Skeletal muscle cell (primary cell): ENCODE data around the gene LTBP2.

Source experiments
- DNase-seq: peaks from one replicate; pipeline ENCODE4 v3.0.0-alpha.2; 2010; ENCODE audit warnings: low read depth
- H3K4me3 ChIP-seq: 2 replicates; pipeline ENCODE4 v1.5.1; 2011; ENCODE audit warnings: low read depth, mild to moderate bottlenecking, control low read depth, low read length, moderate library complexity

Gene LTBP2

DNA sequence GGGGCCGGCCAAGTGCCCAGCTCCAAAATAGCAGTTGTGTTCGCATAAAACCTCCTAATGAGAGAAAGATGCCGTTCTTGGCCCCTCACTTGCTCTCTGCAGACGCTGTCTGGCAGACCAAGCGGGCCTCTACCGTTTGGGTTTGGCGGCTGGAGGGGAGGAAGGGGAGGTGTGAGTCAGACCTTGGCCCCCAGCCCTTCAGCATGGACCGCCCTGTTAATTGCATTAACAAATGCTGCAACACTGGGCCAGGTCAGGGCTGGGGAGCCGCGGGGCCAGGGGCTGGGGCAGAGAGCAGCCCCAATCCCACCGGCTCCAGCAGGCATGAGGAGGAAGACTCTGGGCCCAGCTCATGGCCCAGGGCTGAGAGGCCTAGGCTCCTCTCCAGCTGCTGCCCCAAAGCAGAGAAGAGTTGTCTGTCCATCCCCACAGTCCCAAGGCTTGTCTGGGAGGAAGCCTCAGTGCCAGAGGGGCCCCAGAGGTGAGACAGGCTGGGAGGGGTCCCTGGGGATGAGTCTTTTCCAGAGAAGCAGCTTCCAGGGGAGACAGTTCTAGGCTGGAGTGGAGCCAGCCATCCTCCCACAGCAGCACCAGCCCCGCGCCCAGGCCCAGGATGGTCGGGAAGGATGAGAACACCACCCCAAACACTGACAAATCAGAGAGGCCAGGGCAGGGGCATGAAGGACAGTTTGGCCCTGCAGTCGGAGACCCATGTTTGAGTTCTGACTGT is 16.9 kb downstream of the LTBP2 start:
- no peak for DNase-seq

DNA sequence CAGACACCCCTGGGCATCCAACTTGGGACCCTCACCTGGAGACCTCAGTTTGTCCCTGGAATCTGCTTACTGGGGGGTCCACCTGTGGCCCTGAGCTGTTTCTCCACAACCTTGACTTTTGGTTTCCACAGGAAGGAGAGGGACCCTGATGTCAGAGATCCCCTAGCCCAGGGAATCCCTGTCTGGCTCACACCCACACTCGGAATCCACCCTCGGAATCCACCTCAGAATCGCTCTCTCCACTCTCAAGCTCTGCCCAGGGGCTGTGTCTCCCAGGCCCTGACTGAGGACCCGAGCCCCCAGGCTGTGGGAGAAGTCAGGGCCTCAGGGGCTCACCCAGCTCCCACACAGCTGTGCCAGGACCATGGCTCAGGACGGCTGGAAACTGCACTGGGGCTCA is 17.4 kb downstream of the LTBP2 start:
- DNase-seq: no peak
- no peak overlapping the region for H3K4me3 ChIP-seq

More for the DNA sequence above, 16.9 kb downstream of the LTBP2 start:
- H3K4me3 ChIP-seq: no peak overlapping the region

DNA sequence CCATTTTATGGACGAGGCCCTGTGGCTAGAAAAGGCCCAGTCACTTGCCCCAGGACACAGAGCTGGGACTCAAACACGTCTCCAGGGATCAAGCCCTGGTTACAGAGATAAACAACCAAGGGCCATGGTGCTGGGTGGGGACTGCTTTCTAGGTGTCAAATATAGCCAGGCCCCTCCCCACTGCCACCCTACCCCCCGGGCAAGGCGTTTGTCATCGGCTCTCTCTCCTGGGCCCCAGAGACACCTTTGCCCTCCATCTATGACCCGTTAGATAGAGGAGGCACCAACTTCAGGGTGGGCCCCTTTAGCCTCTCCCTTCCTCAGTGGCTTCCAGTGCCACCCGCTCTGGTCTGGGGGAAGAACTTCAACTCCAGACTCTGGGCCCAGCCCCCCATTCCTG is 18.0 kb downstream of the LTBP2 start:
- DNase-seq: no peak
- no peak overlapping the region for H3K4me3 ChIP-seq

DNA sequence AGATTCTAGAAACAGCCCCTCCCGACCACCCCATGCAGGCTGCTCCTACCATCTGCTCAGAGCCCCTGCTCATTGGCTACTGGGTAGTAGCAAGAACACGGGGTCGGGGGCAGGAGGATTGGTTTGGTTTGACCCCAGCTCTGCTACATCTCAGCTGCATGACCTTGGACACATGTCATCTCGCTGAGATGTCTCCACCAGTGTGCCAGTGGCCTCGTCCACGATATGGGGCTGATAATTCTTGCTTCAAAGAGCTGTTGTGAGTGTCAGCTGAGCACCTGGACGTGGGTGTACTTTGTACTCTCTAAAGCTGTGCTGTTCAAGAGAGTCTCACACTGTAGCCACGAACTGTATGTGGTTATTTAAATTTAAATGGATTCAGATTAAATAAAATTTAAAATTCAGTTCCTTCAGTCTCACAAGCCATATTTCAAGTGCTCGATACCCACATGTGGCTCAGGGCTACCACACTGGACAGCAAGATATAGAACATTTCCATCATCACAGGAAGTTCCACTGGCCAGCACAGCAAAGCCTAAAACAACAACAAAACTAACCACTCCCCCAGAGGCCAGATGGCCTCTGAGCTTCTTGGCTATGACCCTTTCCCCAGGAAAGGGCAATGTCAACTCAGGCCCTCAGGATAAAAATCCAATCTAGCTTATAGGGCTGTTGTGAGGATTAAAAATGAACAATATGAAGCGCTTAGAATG is 18.6 kb downstream of the LTBP2 start:
- no peak overlapping the region for H3K4me3 ChIP-seq
- DNase-seq: no peak

DNA sequence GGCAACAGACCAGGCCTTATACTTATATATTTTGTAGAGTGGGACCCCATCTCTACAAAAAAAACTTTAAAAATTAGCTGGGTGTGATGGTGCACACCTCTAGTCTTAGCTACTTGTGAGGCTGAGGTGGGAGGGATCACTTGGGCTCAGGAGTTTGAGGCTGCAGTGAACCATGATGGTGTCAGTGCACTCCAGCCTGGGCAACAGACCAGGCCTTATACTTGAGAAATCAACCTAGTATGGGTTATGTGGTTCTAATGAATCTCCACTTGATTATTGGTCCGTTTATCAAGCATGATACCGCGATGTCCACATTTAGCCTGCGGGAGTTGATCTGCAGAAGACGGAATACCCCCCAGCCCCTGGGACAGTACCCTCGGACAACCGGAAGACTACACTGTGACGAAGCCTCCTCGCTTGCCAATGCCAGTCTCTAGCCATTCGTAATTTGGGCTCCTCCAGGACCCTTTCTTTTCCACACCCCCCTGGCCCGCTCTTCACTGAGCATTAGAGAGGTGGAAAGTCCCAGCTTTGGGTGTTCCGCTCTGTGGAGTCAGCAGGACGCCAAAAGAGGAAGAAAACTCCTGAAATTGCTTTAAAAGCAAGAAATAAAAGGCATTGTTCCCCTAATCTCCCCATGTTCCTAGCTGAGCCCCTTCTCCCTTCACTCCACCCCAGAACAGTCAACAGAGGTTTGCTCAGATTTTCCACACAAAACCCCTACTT is 19.4 kb downstream of the LTBP2 start:
- DNase-seq: no peak
- H3K4me3 ChIP-seq: no peak overlapping the region

DNA sequence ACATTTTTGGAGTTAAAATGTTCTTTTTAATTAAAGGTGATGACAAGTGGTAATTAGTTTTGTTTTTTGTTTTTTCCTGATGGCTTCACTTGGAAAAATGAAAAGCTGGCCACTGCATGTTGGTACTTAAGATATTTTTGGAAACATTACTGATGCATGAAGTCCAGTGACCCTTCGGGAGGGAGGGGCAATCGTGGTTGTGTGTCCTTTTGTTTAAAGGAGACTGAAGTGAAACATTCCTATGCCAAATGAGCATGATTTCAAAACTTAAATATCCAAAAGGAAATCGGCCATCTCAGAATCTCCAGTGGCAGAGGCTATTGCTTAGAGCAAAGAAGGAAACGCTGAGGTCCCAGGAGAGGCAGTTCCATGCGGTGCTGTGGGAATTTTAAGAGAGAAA is 20.1 kb downstream of the LTBP2 start:
- H3K4me3 ChIP-seq: no peak overlapping the region
- no peak for DNase-seq

DNA sequence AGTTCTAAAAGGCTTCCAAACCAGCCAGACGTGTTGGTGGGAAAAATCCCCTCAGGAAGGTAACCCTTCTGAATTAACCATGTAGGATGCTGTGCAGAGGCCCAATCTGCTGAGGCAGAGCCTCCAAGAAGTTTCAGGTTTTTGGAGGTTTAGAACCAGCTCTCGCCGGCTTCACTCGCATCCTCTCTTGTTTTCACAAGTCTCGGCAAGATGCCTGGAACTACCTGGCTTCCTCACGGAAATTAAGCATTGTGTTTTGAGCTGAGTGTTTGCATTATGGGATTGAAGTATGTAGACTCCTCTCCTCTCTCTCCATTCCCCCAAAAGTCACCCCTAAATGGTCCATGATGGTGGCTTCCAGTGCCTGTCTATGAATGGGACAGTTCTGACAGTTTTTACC is 20.6 kb downstream of the LTBP2 start:
- H3K4me3 ChIP-seq: no peak overlapping the region
- DNase-seq: no peak

DNA sequence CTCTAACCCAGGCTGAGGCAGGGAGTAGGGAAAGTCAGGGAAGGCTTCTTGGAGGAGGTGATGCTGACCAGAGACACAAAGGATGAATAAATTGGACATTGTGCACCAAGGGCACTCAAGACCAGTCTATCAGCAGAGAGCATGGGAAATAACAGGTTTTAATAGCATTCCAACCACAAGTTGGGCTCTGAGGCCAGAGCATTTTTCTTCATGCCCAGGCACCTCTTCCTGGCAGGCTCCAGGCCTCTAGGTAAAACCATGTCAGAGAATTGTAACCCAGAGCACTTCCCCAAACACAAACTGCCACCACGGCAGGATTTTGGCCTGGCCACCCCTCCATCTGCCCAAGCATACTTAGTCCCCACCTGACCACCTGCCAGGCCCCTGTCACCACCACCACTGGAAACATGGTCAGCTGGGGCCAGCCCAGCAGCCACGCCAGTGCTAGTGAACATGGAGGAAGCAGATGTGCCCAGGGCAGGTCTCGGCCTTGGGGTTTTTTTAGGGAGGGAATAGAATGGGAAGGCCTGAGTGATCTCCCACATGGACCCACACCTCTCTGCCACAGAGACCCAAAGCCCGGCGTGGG is 22.7 kb downstream of the LTBP2 start:
- no peak overlapping the region for H3K4me3 ChIP-seq

DNA sequence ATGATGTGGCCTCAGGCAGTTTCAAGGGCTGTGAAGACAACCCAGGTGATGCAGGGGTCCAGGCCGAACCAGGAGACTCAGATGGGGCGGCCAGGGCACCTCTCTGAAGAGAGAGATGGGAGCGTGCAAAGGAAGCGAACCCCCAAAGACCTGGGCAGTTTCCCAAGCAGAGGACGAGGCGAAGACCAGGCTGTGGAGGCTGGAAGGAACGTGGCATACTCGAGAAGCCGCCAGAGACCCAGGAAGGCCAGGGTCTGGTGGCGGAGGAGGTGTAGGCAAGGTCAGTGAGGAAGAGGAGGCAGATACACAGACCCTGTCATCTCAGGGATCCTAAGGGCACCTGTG is 24.7 kb downstream of the LTBP2 start:
- no peak for DNase-seq
- H3K4me3 ChIP-seq: no peak overlapping the region

More for the DNA sequence above, 22.7 kb downstream of the LTBP2 start:
- no peak for DNase-seq

DNA sequence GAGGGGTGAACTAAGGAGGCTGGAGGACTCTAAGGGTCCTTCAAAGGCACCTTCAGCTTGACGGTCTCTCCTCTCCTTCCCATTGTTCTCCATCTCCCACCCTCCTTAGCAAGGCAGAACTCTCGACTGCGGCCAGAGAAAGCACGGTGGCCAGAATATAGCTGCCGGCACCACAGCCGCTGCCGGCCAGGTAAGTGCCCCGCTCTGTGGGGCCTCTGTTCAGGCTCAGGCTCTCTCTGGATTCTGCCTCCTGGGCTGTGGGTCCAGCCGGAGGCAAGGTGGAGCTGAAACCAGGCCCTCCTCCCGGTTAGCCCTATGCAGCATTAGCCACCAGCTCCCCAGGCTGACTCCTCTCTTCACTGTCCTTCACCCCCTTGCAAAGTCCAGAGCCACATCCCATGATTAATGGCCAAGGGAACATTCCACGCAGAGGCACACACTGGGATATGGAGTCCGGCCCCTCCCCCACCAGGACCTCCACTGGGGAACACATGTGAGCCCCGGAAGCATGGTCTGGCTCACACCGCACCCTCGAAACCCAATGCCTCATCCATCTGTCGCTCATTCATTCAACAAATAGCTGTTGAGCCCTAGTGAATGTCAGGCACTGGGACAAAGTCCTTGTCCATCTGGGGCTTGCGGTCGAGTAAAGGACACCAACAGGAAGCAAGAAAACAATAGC is 25.2 kb downstream of the LTBP2 start:
- DNase-seq: no peak
- H3K4me3 ChIP-seq: no peak overlapping the region

DNA sequence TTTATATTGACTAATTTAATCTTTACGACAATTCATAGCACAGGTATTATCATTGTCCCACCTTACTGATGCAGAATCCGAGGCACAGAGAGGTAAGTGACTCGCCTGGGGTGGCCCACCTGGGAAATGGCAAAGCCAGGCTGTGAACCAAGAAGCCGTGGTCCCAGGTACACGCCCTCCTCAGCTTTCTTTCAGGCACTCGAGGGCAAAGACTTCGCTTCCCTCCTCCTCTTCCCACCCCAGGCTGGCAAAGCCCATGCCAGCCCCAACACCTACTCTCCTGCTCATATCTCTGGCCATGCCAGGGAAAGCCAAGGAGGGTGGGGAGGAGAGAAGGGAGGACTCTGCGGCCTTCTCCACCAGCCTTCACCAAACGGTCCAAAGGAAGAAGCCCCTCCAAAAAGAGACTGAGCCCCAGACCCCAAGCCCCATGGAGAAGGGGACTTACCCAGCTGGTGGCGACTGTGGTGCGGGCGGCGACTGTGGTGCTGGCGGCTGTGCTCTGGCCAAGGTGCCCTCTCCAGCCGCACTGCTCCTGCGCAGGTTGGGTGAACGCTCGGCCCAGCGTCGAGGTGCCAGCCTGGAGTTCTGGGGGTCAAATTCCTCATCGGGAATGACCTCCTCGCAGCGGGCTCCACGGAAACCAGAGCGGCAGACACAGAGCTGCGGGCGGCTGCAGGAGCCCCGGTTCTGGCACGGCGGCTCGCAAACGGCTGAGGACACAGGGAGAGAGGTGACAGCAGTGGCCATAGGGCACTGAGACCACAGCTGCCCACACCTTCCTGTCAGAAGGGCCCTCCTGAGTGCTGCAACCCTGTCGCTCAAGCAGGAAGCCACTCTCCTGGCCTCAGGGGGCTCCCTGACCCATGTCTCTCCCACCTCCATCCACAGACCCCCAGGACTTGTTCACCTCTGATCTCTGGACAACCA is 26.4 kb downstream of the LTBP2 start:
- DNase-seq: no peak
- no peak overlapping the region for H3K4me3 ChIP-seq

DNA sequence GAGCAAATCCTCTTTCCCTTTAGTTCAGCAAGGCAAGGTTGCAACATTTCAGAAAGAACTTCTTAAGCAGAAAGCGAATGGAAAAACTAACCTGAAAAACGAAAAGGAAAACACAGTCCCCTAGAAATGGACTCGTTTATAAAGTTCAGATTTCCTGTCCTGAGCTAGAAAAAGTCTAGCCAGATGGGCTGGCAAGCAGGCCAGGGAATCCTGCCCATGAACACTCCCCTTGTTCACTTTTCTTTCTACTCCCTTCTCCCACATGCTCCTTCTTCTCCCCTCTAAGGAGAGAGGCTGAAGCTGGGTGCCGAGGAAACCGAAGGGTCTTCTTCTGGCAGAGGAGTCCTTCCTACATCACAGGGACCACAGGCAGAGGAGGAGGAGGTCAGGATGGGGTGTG is 27.1 kb downstream of the LTBP2 start:
- DNase-seq: no peak
- H3K4me3 ChIP-seq: no peak overlapping the region

DNA sequence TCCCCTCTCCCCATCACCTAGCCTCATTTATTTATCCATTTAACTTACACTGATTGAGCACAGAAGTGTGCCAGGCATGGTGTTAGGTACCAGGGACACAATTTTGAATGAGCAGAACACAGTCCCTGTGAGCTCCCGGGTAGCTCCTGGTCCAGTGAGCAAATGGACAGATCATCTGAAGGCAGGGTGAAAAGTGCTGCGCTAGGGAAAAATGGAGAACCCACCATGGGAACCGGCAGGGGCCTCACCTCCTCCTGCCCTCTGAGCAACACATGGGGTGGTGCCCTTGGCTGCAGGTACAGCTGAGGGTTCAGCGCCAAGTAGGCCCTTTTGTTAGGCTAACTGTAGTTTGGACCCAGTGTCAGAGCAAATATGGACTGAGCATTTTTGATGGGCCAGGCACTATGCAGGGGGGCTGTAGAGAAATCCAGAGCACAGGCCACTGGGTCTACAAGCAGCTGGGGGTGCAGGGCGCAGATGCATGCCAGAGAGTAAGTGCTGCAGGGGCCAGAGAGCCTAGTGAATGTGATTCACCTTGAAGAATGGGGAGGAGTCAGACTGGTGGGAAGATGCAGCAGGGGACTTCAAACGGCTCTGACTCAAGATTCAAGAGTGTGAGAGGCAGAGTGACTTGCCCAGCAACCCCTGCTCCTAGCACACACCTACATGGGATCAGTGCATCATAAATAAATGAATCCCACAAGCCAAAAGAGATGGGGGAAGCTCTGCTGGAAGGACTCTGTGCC is 28.2 kb downstream of the LTBP2 start:
- no peak overlapping the region for H3K4me3 ChIP-seq
- DNase-seq: no peak

DNA sequence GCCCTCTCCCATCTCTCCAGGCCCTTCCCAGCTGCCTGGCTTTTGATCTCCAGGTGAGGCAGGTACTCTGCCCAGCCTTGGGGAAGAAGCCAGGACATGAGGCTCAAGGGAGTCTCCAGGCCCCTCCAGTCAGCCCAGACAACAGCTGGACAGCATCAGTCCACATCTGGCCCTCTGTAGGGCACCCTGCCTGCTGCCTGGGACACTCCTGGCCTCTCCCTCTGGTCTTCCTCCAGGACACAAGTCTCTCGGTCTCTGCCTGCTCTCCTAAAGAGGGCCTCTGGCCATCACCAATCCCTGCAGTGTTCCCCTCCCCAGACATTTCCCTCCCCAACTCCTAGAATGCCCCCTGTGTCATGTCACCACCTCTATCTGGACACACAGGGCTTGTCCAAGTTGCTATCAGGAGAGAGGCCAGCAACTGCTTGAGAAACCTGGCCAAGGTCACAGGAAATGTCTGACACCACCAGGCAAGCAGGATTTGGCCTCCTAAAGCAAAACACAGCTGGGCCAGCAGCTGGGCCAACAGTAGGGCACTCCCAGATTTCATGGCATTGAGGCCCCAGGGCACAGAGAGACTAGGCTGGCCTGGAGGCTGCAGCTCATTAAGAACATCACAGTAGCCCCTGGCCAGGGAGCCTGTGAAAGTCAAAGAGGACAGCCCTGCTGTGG is 29.0 kb downstream of the LTBP2 start:
- no peak for DNase-seq

DNA sequence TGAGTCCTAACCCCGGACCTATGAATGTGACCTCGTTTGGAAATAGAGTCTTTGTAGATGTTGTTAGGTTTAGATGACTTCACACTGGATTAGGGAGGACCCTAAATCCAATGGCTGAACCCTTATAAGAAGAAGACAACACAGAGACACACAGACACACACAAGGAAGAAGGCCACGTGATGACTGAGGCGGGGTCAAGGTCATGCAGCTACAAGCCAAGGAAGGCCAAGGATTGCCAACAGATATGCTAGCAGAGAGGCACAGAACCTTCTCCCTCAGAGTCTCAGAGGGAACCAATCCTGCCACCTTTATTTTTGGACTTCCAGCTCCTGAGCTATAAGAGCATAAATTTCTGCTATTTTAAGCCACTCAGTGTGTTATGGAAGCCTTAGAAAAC is 31.8 kb downstream of the LTBP2 start:
- no peak overlapping the region for H3K4me3 ChIP-seq
- no peak for DNase-seq

More for the DNA sequence above, 29.0 kb downstream of the LTBP2 start:
- H3K4me3 ChIP-seq: no peak overlapping the region

DNA sequence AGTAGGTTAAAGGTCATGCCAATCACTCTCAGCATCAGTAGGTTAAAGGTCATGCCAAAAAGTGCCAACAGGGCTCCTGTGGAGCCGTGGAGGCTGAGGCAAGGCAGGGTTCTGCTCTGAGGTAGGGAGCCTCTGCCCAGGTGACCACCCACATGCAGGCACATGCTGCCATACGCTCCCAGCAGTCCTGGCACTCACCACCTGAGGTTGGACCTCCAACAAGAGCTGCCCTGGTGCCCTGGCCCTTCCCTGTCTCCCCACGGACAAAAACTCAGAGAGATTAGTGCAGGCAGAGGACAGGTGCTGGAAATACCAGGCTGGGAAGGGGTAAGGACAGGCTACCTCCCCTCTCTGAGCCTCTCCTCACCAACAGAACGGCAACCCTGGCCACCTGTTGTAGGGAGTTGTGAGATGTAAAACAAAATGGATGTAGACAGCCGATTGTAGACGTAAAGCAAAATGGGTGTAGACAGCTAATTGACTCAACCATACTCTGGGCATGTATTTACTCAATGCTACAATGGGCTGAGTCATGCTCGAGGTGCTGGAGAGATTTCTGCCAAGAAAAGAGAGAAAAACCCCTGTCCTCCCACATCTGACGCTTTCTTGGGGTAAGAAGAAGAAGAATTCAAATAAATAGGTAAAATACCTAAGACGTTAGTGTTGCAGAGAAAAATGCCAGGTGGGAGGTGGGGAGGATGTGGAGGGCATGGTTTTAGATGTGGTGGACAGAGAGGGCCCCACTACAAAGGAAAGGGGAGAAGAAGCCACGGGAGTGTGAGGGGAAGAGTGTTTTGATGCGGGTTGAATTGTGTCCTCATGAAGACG is 32.4 kb downstream of the LTBP2 start:
- H3K4me3 ChIP-seq: no peak overlapping the region
- no peak for DNase-seq

DNA sequence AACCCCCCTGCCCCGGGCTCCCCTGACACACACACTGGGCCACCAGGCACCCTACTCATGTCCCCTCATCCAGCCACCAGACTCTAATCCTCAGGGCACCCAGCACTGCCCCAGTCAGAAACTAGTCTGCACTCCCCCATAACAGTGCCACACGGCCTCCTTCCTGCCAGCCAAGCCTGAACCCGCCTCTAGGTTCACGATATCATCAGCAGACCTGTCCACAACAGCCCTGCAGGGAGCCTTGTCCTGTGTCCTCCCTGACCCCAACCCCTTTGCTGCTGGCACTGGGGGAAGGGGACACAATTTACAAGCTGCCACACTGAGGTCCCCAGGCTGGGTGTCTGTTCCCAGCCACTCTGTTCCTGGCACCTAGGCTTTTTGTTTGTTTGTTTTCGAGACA is 33.6 kb downstream of the LTBP2 start:
- no peak for DNase-seq

More for the DNA sequence above, 33.6 kb downstream of the LTBP2 start:
- H3K4me3 ChIP-seq: no peak overlapping the region
